ENCODE results near the gene BRPF1.

The BRPF1 gene, protein sequence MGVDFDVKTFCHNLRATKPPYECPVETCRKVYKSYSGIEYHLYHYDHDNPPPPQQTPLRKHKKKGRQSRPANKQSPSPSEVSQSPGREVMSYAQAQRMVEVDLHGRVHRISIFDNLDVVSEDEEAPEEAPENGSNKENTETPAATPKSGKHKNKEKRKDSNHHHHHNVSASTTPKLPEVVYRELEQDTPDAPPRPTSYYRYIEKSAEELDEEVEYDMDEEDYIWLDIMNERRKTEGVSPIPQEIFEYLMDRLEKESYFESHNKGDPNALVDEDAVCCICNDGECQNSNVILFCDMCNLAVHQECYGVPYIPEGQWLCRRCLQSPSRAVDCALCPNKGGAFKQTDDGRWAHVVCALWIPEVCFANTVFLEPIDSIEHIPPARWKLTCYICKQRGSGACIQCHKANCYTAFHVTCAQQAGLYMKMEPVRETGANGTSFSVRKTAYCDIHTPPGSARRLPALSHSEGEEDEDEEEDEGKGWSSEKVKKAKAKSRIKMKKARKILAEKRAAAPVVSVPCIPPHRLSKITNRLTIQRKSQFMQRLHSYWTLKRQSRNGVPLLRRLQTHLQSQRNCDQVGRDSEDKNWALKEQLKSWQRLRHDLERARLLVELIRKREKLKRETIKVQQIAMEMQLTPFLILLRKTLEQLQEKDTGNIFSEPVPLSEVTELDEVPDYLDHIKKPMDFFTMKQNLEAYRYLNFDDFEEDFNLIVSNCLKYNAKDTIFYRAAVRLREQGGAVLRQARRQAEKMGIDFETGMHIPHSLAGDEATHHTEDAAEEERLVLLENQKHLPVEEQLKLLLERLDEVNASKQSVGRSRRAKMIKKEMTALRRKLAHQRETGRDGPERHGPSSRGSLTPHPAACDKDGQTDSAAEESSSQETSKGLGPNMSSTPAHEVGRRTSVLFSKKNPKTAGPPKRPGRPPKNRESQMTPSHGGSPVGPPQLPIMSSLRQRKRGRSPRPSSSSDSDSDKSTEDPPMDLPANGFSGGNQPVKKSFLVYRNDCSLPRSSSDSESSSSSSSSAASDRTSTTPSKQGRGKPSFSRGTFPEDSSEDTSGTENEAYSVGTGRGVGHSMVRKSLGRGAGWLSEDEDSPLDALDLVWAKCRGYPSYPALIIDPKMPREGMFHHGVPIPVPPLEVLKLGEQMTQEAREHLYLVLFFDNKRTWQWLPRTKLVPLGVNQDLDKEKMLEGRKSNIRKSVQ (N-terminal part only)

DNA sequence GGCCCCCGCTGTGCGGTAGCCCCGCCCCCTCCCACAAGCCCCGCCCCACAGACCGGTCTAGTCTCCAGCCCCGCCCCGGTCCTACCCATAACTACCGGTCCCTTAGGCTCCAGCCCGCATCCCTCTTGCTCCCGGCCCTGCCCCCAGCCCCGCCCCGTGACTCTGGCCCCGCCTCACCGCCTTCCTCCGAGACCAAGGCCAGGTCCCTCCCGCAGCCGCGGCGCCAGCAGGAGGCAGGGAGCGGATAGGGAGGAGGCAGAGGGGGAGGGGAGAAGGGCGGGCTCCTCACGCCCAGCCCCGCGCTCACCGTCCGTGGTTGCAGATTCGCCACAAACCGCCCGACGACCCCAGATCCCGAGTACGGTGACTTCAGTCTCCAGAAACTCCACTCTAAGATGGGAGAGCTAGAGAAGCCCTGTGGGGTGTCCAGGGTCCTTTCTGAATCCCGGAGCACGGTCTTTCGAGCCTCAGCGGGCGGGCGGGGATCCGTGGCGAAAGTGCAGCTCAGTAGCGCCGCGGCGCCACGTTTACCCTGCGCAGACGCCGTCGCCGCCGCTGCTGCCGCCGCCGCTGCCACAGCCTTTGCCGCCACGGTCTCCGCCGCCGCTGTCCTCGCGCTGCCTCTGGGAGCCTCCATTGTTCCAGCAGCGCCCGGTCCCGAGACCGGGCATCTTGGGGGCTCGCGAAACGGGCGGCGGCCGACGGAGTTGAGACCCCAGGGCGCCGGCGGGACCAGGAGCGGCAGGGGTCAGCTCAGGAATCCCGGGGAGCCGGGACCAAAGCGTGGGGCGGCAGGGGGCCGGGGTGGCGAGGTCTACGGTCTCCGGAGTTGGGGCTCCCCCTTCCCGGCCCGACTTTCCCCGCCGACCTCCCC lies at the start of gene BRPF1:
Gene BRPF1 (plus strand): TSS at position 530 of the 874 bp plus-strand sequence. CDS start 2,406 bp downstream, outside the sequence.
- peak; percentile 100 for DNase-seq

DNA sequence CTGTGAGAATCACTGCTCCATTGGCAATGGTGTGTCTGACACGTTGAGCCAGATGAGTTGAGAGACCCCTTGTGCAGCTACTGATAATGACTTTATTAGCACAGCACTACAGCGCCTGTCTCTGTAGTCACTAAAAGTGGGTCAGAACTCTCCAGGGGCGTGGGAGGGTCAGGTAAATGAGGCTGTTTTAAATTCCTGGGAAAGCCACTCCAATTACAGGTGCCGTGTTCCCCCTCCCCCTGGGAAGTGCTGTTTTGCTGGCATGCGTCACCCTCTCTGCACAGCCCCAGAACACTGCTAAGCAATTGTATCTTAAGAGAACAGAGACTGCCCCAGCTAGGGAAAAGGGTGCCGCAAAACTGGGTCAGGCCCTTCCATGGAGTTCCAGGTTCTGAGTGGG lies 49.4 kb upstream of the BRPF1 start:
- DNase-seq, result no peak

DNA sequence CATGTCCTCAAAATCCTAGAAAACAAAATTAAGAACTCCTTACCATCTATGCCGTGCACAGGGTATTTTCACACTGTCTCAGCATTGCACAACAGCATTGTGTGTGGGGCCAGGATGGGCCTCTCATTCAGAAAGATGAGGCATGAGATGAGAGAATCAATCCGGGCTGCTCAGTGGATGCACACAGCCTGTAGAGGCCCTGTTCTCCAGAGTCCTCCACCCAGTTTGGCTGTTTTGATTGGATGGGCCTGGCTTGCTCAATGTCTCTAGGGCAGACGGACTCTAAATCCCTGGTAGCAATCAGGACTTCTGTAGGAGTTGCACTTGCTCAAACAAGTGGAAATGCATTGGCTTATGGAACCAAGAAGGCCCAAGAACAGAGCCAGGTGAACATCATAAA lies 48.1 kb upstream of the BRPF1 start:
- no peak for DNase-seq

DNA sequence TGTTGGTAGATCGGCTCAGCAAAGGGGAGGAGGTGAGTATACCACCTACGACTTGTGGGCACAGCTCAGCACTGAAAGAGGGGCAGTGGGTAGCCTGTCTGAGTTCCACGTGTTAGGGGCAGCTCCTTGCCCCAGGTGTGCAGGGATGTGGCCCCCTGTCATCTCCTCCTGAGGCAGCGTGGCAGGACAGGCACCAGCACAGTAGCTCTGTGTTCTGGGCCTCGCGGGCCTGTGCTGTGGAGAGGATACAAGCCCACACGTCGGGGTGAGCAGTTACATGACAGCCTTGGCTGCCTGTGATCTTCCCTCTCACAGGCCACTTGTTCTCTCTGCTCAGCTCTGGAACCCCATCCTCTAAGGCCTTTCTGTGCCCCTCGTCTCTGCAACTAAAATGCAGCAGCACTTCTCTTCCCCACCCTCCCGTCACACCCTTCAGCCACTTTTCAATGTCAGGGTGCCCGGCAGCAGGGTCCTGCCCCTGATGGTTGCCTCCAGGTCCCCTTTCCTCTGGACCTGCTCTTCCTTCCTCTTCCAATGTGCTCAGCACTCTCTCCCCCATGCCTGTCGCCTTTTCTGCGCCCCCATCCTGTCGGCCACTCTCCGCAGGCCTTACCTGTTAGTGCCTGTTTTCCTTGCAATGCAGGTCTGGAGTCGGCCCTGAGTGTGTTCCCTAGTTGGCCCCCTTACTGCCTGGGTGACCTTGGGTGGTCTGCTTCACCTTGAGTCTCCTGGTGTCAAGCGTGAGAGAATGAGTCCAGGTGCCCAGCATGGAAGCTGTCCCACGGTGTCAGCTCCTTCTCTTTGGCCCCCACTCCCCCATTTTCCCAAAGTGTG lies 46.1 kb upstream of the BRPF1 start:
- no peak for DNase-seq

DNA sequence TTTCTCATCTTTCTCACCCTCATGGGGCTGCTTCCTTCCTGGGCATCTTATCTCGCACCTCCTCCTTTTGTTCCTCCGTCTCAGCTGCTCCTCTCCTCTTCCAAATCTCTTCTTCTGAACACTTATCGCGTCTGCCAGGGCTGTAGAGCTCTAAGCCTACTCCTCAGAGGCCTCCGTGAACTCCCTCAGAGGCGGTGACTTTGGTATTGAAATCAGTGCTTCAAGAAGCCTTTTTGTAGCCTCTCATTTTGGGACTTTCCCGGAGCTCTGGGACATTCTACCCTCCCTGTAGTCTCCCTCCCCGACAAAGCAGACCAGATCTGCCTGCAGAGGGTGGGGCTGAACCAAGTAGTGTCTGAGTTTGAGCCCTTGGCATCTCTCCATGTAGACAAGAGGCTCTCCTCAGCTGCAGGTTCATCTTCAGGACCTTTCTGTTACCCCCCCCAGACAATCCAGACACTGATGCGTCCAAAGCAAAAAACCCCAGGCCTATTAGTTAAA lies 45.4 kb upstream of the BRPF1 start:
- no peak for DNase-seq

DNA sequence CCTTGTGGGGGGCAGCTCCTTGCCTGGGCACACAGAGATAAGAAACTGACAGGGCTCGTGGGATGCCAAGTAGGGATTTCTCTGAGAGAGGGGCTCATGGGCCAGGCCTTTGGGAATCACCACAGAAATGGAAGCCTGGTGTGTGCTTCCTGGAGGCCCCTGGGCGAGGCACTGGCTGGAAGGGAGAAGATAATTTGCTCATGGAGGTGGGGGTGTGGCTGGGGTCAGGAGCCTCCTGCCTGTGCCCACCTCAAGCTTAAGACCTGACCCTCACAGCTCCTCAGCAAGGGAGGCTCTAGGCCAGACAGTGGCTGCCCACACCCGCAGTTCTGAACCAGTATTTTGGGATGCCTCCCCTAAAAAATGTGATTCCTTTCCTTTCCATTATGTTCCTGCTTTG lies 44.8 kb upstream of the BRPF1 start:
- no peak for DNase-seq

DNA sequence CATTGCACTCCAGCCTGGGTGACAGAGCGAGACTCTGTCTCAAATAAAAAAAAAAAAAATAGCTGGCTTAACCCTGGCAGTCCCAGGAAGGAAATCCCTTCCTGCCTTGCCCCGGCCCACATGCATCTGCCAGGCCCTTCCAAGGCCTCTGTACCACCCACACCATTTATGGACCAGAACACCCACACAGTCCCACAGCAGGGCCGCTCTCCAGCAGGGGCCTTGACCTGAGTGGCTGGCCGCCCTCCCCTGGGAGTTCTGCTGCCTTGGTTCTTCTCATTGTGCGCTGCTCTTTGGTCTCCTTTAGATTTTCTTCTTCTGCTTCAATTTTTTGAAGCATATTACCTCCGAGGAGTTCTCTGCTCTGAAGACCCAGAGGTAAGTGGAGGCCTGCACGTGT lies 44.0 kb upstream of the BRPF1 start:
- no peak for DNase-seq

DNA sequence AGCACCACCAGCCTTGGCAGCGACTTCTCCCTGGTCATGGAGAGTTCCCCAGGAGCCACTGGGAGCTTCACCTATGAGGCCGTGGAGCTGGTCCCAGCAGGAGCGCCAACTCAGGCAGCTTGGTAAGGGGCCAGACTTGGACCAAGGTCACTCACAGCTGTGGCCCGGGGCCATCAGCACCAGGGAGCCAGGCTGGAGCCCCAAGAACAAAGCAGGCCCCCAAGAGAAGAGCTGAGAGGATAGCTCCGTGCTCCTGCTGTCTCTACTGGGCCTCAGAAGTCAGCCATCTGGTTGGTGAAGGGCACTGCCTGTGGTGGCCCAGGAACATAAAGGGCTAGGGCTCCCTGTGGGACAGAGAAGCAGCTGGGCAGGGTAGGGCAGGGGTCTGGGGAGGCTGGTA lies 42.6 kb upstream of the BRPF1 start:
- no peak for DNase-seq

DNA sequence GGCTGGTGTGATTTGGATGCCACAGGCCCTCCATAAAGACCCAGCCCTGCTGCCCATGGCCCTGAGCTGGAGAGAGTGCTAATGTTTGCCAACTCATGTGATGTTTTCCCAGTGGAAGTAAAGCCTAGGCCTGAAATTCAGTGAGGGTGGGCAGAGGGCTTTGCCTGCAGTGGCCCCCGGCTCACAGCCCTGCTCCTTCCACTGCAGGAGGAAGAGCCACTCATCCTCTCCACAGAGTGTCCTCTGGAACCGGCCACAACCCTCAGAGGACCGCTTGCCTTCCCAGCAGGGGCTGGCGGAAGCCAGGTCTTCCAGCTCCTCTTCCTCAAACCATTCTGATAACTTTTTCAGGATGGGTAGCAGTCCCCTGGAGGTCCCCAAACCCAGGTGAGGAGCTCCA lies 41.8 kb upstream of the BRPF1 start:
- DNase-seq, result no peak

DNA sequence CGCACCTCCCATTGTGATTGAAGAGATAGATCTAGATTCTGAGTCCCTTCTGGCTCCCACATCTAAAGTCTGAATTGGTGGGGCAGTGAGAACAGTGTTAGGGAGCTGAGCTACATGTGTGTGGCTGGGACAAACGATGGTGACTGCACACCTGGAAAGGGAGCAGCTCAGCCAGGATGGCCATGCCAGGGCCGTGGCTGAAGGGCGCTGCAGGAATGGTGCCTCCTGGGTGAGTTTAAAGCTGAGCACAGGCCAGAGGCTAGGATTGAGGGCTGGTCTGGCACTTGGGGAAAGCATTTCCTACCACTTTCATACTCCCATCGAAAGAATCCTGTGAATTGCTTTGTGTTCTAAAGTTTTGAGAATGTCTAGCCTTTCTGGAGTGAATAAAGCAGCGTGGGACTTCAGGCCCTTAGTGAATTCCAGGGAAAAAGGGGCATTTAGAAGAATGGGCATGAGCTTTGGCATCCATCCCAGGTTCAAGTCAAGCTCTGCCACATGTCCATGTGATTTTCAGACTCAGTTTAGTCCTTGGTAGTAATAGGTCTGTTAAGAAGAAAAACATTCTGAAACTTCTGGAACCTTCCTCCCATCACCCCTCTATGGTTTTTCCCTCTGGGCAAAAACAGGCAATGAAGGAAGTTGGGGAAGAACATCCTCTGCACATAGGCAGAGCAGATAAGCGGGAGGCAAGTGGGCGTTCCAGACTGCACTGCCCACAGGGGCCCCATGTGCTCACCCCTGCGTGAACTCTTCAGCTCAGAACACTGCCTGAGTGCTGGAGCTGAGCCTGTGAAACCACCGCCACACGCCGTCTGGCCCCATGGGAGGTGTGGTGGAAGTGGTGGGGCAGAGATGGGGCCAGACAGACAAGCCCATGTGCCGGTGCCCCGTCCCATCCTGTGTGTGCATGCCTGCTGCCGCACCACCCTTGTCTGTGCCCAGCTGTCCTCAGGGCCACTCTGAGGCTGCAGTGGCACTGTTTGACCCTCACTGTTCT lies 40.8 kb upstream of the BRPF1 start:
- peak; percentile 38 for DNase-seq

DNA sequence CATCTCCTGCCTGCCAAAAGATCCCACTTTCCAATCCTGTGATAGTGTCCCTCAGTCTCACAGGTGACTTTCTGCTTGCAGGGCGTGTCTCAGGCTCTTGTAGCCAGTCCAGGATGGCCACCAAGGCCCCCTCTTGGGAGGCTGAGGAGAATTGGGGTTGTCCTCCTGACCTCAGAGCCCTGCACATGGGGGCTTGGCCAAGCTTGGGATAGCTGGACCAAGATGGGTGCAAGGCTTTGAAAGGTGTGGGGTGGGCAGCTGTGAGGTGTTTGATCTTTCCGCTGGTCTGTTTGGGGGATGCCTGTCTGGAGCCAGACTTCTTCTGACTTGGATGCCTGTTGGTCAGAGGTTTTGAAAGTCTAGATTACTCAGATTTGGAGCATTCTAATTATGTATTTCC lies 39.9 kb upstream of the BRPF1 start:
- DNase-seq, result no peak

DNA sequence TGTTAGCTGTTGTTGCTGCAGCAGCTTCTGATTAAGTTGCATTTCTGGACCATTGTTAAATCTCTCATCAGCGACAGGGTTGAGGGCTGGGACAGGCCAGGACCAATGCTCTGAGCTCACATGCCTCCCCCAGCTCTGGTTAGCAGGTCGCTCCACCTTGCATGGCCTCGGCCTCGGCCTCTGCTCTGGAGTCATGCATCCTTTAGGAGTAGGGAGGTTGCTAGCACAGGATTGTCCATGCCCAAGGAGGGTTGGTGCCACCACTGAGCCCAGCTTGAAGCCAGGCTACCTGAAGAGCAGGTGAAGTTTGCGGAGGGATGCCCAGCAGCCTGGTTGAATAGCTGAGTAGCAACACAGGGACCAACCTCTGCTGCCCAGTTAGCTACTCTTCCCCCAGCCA lies 39.1 kb upstream of the BRPF1 start:
- DNase-seq, result no peak

DNA sequence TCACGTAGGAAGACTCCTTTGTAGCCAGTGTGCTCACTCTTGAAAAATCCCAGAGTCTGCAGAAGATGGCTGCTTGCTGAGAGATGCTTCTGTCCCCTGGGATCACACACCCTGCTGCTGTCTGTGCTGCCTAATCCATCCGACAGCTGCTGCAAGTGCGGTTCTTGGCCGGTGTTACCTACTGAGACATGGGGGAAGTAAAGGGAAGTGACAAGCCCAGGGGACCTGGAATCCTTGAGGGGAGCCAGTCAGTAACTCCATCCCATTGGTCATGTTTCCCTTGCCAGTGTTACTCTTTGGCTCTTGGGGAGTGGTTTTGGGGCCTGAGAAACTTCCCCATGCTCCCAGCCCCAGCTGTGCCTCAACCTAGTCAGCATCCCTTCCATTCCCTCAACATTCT lies 36.2 kb upstream of the BRPF1 start:
- no peak for DNase-seq

DNA sequence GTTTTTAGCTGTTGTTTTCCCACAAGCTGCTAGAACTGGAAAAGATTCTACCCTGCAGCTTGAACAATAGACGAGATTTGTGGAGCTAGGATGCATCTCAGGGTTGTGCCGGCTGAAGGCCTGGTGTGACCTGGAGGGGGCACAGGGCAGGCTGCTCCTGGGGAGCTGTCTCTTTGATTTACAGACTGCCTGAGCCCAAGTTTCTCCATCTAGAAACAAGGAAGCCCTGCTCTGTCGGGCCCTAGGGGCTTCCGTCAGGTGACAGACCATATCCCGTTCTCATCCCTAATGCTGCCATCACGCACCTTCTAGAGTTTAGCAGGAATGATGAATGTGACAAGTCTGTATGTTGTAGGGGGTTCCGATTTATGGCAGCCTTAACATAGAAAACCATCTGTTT lies 35.8 kb upstream of the BRPF1 start:
- no peak for DNase-seq

DNA sequence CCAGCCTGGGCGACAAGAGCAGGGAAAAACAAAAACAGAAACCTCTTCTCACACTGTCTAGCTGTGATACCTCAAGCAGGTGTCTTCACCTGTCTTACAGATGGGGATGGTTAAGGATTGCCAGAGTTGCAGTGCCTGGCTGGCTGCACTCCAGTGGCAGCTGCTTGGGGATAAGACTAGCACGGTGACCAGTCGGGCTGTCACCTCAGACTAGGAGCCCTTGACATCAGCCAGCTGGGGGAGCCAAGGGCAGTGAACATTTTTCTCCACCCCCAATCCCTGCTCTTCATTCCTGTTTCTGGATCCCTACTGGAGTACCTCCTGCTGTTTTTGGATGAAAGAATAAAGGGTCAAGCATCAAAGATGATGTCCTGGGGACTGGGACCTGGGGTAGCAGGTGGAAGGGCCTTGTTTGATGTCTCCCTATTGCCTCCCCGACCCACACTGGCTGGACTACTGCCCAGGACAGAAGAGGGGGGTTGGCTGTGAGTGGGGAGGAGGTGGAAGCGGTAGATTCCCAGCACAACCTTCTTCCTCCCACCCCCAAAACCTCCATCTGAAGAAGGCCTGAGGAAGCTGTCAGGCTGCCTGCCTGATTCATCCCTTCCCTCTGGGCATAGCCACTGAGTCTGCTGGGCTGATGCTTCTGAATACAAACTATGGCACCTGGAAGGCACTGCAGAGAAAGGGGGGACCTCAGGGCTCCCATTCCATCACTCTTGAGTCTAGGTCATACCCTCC lies 34.9 kb upstream of the BRPF1 start:
- no peak for DNase-seq

DNA sequence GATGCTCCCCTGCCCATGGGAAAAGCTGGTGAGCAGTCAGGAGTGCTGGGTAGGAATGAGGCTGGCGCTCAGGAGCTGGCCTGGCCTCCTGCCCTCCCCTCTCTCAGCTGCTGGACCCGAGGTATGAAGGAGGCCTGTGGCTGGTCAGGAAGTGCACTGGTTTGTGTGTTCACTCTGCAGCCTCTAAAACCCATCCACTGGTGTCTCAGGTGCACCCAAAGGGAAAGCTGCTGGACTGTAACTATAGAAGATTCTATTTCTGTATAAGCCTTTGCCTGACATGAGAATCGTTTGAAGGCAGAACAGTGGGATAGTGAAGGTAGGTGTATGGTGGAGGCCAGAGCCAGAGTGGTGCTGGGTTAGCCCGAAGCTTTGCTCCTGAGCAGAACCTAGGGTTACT lies 33.6 kb upstream of the BRPF1 start:
- no peak for DNase-seq

DNA sequence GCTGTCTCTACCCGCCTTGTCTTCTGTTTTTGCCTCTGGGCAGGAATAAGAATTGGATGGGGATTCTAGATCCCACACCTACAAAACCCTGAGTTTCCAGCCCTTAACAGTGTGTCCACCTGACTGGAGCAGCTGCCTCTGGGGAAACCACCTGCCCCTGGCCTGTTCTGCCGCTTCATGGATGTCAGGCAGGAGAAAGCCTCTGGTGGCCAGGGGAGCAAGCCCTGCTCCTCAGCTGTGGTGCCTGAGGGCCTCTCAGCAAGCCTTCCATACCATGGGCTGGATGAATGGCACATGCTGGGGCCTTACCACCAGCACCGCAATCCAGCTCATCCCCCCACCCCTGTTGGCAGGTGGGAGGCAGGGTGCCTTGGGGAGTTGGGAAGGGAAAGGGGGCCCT lies 33.2 kb upstream of the BRPF1 start:
- DNase-seq, result no peak

DNA sequence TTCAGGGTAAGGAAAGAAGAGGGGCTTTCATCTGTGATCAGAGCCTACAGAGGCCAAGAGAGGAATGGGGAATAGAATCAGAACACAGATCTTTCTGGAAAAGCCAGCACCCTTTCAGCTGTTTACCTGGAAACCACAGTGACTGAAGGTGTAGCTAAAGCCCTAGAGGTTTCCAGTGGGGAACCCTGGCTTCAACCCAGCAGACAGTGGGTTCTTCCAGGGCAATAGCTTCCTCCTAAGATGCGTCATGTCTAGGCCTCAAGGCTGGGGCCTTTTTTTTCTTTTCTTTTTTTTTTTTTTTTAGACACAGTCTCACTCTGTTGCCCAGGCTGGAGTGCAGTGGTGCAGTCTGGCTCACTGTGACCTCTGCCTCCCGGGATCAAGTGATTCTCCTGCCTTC lies 31.0 kb upstream of the BRPF1 start:
- no peak for DNase-seq

DNA sequence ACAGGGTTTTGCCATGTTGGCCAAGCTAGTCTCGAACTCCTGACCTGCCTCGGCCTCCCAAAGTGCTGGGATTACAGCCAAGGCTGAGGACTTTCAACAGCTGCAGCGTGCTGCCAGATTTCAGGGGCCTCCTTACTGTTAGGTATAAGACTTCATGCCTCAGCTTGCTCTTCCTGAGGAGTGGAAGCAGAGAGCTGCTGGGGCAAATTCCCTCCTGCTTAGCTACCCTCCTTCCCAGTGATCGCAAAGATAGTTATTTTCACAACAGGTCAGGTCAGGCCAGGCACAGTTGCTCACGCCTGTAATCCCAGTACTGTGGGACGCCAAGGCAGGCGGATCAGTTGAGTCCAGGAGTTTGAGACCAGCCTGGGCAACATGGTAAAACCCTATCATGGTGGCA lies 30.5 kb upstream of the BRPF1 start:
- DNase-seq, result no peak
